ENCODE results near the gene CPTP.

DNA sequence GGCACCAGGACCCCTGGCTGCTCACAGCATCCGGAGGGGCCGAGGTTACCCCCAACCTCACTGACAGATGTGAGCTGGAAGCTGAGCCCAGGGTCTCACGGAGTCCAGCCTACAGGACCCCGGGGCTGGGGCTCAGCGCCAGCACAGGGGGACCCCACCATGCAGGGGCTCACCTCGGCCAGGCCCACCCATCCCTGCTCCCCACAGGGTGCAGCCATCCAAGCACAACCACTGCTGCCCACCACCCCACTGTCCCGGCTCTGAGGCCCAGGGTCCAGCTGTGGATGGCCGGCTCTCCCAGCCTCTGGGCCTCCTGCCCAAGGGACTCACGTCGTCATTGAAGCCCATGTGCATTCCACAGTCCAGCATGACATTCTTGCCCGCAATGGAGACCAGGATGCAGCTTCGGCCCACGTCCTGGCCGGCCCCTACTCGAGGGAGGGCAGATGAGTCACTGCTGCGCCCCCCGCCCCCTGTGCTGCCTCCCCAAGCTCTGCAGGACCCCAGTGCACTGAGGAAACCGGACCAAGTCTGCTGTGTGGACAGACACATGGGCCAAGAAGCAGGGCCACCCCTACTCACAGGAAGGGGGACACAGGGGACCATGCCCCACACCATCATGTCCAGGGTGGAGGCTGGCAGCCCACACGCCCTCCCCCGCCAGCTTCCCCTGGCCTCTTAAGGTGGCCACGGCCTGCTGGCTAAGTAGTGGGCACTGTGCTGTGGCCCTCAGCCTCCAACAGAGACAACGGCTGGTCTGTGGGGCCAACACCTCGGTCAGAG is 3.7 kb upstream of the CPTP start:
- no peak for TF ChIP-seq POLR2A (IDR thresholded peaks at IDR 0.05)
- TF ChIP-seq, protein P1, sequence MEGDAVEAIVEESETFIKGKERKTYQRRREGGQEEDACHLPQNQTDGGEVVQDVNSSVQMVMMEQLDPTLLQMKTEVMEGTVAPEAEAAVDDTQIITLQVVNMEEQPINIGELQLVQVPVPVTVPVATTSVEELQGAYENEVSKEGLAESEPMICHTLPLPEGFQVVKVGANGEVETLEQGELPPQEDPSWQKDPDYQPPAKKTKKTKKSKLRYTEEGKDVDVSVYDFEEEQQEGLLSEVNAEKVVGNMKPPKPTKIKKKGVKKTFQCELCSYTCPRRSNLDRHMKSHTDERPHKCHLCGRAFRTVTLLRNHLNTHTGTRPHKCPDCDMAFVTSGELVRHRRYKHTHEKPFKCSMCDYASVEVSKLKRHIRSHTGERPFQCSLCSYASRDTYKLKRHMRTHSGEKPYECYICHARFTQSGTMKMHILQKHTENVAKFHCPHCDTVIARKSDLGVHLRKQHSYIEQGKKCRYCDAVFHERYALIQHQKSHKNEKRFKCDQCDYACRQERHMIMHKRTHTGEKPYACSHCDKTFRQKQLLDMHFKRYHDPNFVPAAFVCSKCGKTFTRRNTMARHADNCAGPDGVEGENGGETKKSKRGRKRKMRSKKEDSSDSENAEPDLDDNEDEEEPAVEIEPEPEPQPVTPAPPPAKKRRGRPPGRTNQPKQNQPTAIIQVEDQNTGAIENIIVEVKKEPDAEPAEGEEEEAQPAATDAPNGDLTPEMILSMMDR (IDR thresholded peaks at IDR 0.05), result no peak
